ENCODE results near the gene LDHA. TPM values are rescaled to one million over a fixed set of nuclear protein-coding genes. Genes with fewer than 3 reads are reported as not detected.
A peak's percentile ranks its signal among the peaks of the same experiment; 100 is the strongest.

Gene LDHA
- polyA plus RNA-seq, 2 donors: 269 to 530 TPM

- Histone ChIP-seq H3K36me3 (ENCODE audit: control insufficient read depth in 2 of 2, insufficient read depth in 2 of 2, low read length in 1 of 2) (peaks cover 8 to 10% of the 10 kb centered on the region in 2 donors), H3K4me3 (ENCODE audit: low read depth in 1 of 2, low read length in 2 of 2) (no peak overlapping the region), H3K27me3 (ENCODE audit: control insufficient read depth in 1 of 2, insufficient read depth in 2 of 2, low read length in 2 of 2) (no peaks in the 10 kb centered on the region), H3K27ac (ENCODE audit: low read depth in 2 of 2, low read length in 1 of 2) (no peak overlapping the region), H3K4me1 (ENCODE audit: control insufficient read depth in 2 of 2, insufficient read depth in 2 of 2, low read length in 1 of 2) (no peaks in the 10 kb centered on the region), H3K9me3 (ENCODE audit: control insufficient read depth in 2 of 2, insufficient read depth in 1 of 2, low read depth in 1 of 2, low read length in 1 of 2) (no peaks in the 10 kb centered on the region)
- 71 to 74% methylated on average over 2 of the region's 2 CpGs for WGBS, 2 donors
Observed at GRCh38 chr11:18368221-18368620, 26.1 kb upstream of the LDHA start.

- 76 to 78% methylated on average over 2 of the region's 2 CpGs for WGBS, 2 donors
- H3K27me3 ChIP-seq (ENCODE audit: control insufficient read depth in 1 of 2, insufficient read depth in 2 of 2, low read length in 2 of 2): no peaks in the 10 kb centered on the region
- no peak overlapping the region for H3K4me3 ChIP-seq (ENCODE audit: low read depth in 1 of 2, low read length in 2 of 2)
- no peaks in the 10 kb centered on the region for H3K9me3 ChIP-seq (ENCODE audit: control insufficient read depth in 2 of 2, insufficient read depth in 1 of 2, low read depth in 1 of 2, low read length in 1 of 2)
- H3K36me3 ChIP-seq (ENCODE audit: control insufficient read depth in 2 of 2, insufficient read depth in 2 of 2, low read length in 1 of 2): peaks cover 7 to 8% of the 10 kb centered on the region in 2 donors
- H3K4me1 ChIP-seq (ENCODE audit: control insufficient read depth in 2 of 2, insufficient read depth in 2 of 2, low read length in 1 of 2): no peaks in the 10 kb centered on the region
- H3K27ac ChIP-seq (ENCODE audit: low read depth in 2 of 2, low read length in 1 of 2): no peak overlapping the region
Observed at GRCh38 chr11:18369398-18369797, 25.0 kb upstream of the LDHA start.

DNA sequence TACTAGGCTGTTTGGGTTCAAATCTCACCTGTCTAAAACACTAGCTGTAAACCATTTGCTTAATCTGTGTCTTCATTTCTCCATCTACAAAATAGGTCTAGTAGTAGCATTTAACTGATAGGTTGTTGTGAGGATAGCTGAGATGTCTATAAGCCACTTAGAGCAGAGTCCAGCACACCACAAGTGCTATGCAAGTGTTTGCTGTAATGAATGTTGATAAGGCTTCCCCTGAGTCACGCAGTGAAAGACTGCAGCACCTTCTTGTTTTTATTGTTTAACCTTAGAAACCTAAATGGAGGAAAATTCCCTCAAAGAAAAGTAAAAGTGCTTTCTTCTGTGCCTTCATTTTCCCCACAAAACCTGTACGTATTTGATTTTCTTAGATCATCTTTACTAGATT lies 23.1 kb upstream of the LDHA start:
- H3K27me3 ChIP-seq (ENCODE audit: control insufficient read depth in 1 of 2, insufficient read depth in 2 of 2, low read length in 2 of 2): no peaks in the 10 kb centered on the region
- peaks cover 2% of the 10 kb centered on the region in 2 donors for H3K36me3 ChIP-seq (ENCODE audit: control insufficient read depth in 2 of 2, insufficient read depth in 2 of 2, low read length in 1 of 2)
- H3K4me1 ChIP-seq (ENCODE audit: control insufficient read depth in 2 of 2, insufficient read depth in 2 of 2, low read length in 1 of 2): no peaks in the 10 kb centered on the region
- no peak overlapping the region for H3K27ac ChIP-seq (ENCODE audit: low read depth in 2 of 2, low read length in 1 of 2)
- WGBS, 2 donors: 79 to 89% methylated on average over 2 of the region's 2 CpGs
- H3K9me3 ChIP-seq (ENCODE audit: control insufficient read depth in 2 of 2, insufficient read depth in 1 of 2, low read depth in 1 of 2, low read length in 1 of 2): no peaks in the 10 kb centered on the region
- H3K4me3 ChIP-seq (ENCODE audit: low read depth in 1 of 2, low read length in 2 of 2): no peak overlapping the region

- Histone ChIP-seq H3K4me1 (ENCODE audit: control insufficient read depth in 2 of 2, insufficient read depth in 2 of 2, low read length in 1 of 2) (no peaks in the 10 kb centered on the region), H3K27ac (ENCODE audit: low read depth in 2 of 2, low read length in 1 of 2) (no peak overlapping the region), H3K27me3 (ENCODE audit: control insufficient read depth in 1 of 2, insufficient read depth in 2 of 2, low read length in 2 of 2) (no peaks in the 10 kb centered on the region), H3K4me3 (ENCODE audit: low read depth in 1 of 2, low read length in 2 of 2) (no peak overlapping the region), H3K36me3 (ENCODE audit: control insufficient read depth in 2 of 2, insufficient read depth in 2 of 2, low read length in 1 of 2) (no peaks in the 10 kb centered on the region), H3K9me3 (ENCODE audit: control insufficient read depth in 2 of 2, insufficient read depth in 1 of 2, low read depth in 1 of 2, low read length in 1 of 2) (no peaks in the 10 kb centered on the region)
- WGBS, 2 donors: 85 to 93% methylated on average over 2 of the region's 2 CpGs
Observed at GRCh38 chr11:18372201-18372600, 22.2 kb upstream of the LDHA start.

DNA sequence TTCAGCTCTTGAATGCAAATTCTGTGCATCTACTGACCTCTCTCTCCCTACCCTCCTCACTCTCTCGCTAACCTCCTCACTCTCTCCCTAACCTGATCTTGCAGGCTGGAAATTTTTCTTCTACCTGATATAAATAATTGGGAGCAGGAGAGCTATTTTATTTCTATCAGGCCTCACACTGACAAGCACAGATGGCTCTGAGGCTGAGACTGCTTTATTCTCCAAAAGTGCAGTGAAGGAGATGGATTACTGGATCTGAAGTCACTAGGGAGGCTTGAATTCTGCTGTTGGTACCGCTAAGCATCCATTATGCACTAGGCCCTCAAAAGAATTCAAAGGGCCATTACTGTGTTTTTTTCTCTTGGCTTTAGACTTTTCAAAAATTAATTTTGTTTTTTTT lies 19.4 kb upstream of the LDHA start:
- Histone ChIP-seq H3K9me3 (ENCODE audit: control insufficient read depth in 2 of 2, insufficient read depth in 1 of 2, low read depth in 1 of 2, low read length in 1 of 2) (no peaks in the 10 kb centered on the region), H3K36me3 (ENCODE audit: control insufficient read depth in 2 of 2, insufficient read depth in 2 of 2, low read length in 1 of 2) (no peaks in the 10 kb centered on the region), H3K27me3 (ENCODE audit: control insufficient read depth in 1 of 2, insufficient read depth in 2 of 2, low read length in 2 of 2) (no peaks in the 10 kb centered on the region), H3K4me1 (ENCODE audit: control insufficient read depth in 2 of 2, insufficient read depth in 2 of 2, low read length in 1 of 2) (no peaks in the 10 kb centered on the region), H3K27ac (ENCODE audit: low read depth in 2 of 2, low read length in 1 of 2) (no peak overlapping the region), H3K4me3 (ENCODE audit: low read depth in 1 of 2, low read length in 2 of 2) (no peak overlapping the region)
- WGBS, 2 donors: 92 to 93% methylated on average over 2 of the region's 2 CpGs

DNA sequence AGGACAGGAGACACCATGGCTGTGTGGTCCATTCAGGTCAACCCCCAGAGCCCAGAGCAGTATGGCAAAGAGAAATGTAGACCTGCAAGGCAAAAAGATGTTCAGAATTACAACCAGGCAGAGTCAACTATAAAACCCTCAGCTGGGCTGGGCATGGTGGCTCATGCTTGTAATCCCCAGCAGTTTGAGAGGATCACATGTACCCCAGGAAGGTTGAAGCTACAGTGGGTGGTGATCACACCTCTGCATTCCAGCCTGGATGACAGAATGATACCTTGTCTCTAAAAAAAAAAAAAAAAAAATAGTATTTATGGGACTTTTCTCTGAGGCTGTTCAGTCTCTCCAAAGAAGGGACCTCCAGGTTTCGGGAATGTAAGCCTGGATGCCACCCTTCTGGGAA lies 18.4 kb upstream of the LDHA start:
- 95 to 97% methylated on average over 1 of the region's 1 CpG for WGBS, 2 donors
- no peaks in the 10 kb centered on the region for H3K4me1 ChIP-seq (ENCODE audit: control insufficient read depth in 2 of 2, insufficient read depth in 2 of 2, low read length in 1 of 2)

GRCh38 chr11:18379201-18379600 lies 15.2 kb upstream of the LDHA start:
- H3K4me1 ChIP-seq (ENCODE audit: control insufficient read depth in 2 of 2, insufficient read depth in 2 of 2, low read length in 1 of 2): peaks cover 0 to 9% of the 10 kb centered on the region in 2 donors
- no peaks in the 10 kb centered on the region for H3K36me3 ChIP-seq (ENCODE audit: control insufficient read depth in 2 of 2, insufficient read depth in 2 of 2, low read length in 1 of 2)
- no peak overlapping the region for H3K27ac ChIP-seq (ENCODE audit: low read depth in 2 of 2, low read length in 1 of 2)
- no peaks in the 10 kb centered on the region for H3K27me3 ChIP-seq (ENCODE audit: control insufficient read depth in 1 of 2, insufficient read depth in 2 of 2, low read length in 2 of 2)
- H3K4me3 ChIP-seq (ENCODE audit: low read depth in 1 of 2, low read length in 2 of 2): no peak overlapping the region
- no peaks in the 10 kb centered on the region for H3K9me3 ChIP-seq (ENCODE audit: control insufficient read depth in 2 of 2, insufficient read depth in 1 of 2, low read depth in 1 of 2, low read length in 1 of 2)
- 72 to 75% methylated on average over 2 of the region's 2 CpGs for WGBS, 2 donors

More for the DNA sequence above, 18.4 kb upstream of the LDHA start:
- H3K27ac ChIP-seq (ENCODE audit: low read depth in 2 of 2, low read length in 1 of 2): no peak overlapping the region
- H3K9me3 ChIP-seq (ENCODE audit: control insufficient read depth in 2 of 2, insufficient read depth in 1 of 2, low read depth in 1 of 2, low read length in 1 of 2): no peaks in the 10 kb centered on the region
- H3K27me3 ChIP-seq (ENCODE audit: control insufficient read depth in 1 of 2, insufficient read depth in 2 of 2, low read length in 2 of 2): no peaks in the 10 kb centered on the region
- H3K36me3 ChIP-seq (ENCODE audit: control insufficient read depth in 2 of 2, insufficient read depth in 2 of 2, low read length in 1 of 2): no peaks in the 10 kb centered on the region
- no peak overlapping the region for H3K4me3 ChIP-seq (ENCODE audit: low read depth in 1 of 2, low read length in 2 of 2)

DNA sequence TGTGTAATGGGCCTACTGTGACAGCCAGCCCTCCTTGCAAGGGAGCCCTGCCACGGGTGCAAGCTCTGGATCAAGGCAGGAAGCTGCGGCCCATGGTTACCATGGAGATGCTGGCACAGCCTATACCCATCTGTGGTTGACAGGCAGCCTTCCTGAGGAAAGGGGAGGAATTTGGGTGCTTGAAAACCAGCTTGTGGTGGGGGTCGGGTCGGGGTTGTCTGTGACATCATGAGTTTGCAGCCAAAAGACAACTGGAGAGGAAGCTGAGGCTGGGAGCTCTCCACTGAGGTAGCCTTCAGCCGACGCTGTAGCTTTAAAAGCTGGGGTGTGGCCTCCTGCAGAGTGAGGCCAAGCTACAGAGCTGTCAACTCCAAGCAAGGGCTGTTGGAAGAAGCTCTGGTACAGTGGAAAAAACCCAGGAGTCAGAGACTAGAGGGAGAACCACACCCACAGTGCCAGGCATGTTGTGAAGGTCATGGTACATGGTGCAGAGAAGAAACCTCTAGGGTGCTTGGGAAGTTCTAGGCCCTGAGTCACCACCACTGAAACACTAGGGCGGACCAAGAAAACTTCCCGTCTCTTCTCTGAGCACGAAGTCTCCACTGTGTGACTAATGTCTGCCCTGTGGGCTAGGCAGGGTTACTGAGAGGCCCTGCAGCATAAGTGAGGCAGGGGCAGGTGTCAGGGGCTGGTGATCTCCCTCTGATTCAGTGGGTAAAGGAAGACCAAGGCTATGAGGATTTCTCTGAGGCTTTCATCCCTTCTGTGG lies 10.8 kb upstream of the LDHA start:
- Histone ChIP-seq H3K27ac (ENCODE audit: low read depth in 2 of 2, low read length in 1 of 2) (peak overlapping the region; percentile 99 to 100), H3K27me3 (ENCODE audit: control insufficient read depth in 1 of 2, insufficient read depth in 2 of 2, low read length in 2 of 2) (no peaks in the 10 kb centered on the region), H3K4me1 (ENCODE audit: control insufficient read depth in 2 of 2, insufficient read depth in 2 of 2, low read length in 1 of 2) (peaks cover 3 to 11% of the 10 kb centered on the region in 2 donors), H3K4me3 (ENCODE audit: low read depth in 1 of 2, low read length in 2 of 2) (no peak overlapping the region), H3K9me3 (ENCODE audit: control insufficient read depth in 2 of 2, insufficient read depth in 1 of 2, low read depth in 1 of 2, low read length in 1 of 2) (no peaks in the 10 kb centered on the region), H3K36me3 (ENCODE audit: control insufficient read depth in 2 of 2, insufficient read depth in 2 of 2, low read length in 1 of 2) (no peaks in the 10 kb centered on the region)
- 4 to 10% methylated on average over 9 of the region's 9 CpGs for WGBS, 2 donors

- H3K36me3 ChIP-seq (ENCODE audit: control insufficient read depth in 2 of 2, insufficient read depth in 2 of 2, low read length in 1 of 2): no peaks in the 10 kb centered on the region
- peak overlapping the region; percentile 99 to 100 for H3K27ac ChIP-seq (ENCODE audit: low read depth in 2 of 2, low read length in 1 of 2)
- no peak overlapping the region for H3K4me3 ChIP-seq (ENCODE audit: low read depth in 1 of 2, low read length in 2 of 2)
- WGBS, 2 donors: 2 to 8% methylated on average over 3 of the region's 3 CpGs
- no peaks in the 10 kb centered on the region for H3K9me3 ChIP-seq (ENCODE audit: control insufficient read depth in 2 of 2, insufficient read depth in 1 of 2, low read depth in 1 of 2, low read length in 1 of 2)
- peaks cover 3 to 11% of the 10 kb centered on the region in 2 donors for H3K4me1 ChIP-seq (ENCODE audit: control insufficient read depth in 2 of 2, insufficient read depth in 2 of 2, low read length in 1 of 2)
- H3K27me3 ChIP-seq (ENCODE audit: control insufficient read depth in 1 of 2, insufficient read depth in 2 of 2, low read length in 2 of 2): no peaks in the 10 kb centered on the region
Observed at GRCh38 chr11:18384157-18384641, 10.2 kb upstream of the LDHA start.

- Histone ChIP-seq H3K9me3 (ENCODE audit: control insufficient read depth in 2 of 2, insufficient read depth in 1 of 2, low read depth in 1 of 2, low read length in 1 of 2) (no peaks in the 10 kb centered on the region), H3K4me3 (ENCODE audit: low read depth in 1 of 2, low read length in 2 of 2) (no peak overlapping the region), H3K36me3 (ENCODE audit: control insufficient read depth in 2 of 2, insufficient read depth in 2 of 2, low read length in 1 of 2) (no peaks in the 10 kb centered on the region), H3K27me3 (ENCODE audit: control insufficient read depth in 1 of 2, insufficient read depth in 2 of 2, low read length in 2 of 2) (no peaks in the 10 kb centered on the region), H3K27ac (ENCODE audit: low read depth in 2 of 2, low read length in 1 of 2) (no peak overlapping the region), H3K4me1 (ENCODE audit: control insufficient read depth in 2 of 2, insufficient read depth in 2 of 2, low read length in 1 of 2) (peaks cover 0 to 2% of the 10 kb centered on the region in 2 donors)
- WGBS, 2 donors: 93 to 96% methylated on average over 3 of the region's 3 CpGs
Observed at GRCh38 chr11:18390088-18390487, 4.3 kb upstream of the LDHA start.

Data from esophagus (tissue), 2 donors.